Prostate gland (tissue), 2 donors: ENCODE results near the gene OPRD1.

ENCODE experiments used
- CTCF ChIP-seq, 4 experiments: fragments of 200-600 bp in 2 of 4; fragments of 450-650 bp in 2 of 4; sonication (generic) in 2 of 4; IDR thresholded peaks; 1 replicate in 3 of 4; 2 replicates in 1 of 4; pipeline ENCODE4 v1.5.1; 2016 to 2019; ENCODE audit warnings: antibody characterized with exemption in 4 of 4, mild to moderate bottlenecking in 2 of 4, moderate library complexity in 2 of 4
- POLR2A ChIP-seq: fragments of 450-650 bp; IDR thresholded peaks from one replicate; pipeline ENCODE4 v1.6.1; 2016; ENCODE audit warnings: antibody characterized with exemption, mild to moderate bottlenecking
- POLR2AphosphoS5 ChIP-seq: sonication (generic); formaldehyde crosslinking; IDR thresholded peaks from one replicate; pipeline ENCODE4 v1.6.1; 2017; ENCODE audit warnings: antibody characterized with exemption

GRCh38 chr1:28853093-28853742, 41.2 kb downstream of the OPRD1 start:
- no peak for TF ChIP-seq CTCF (IDR thresholded peaks at IDR 0.05)
- TF ChIP-seq POLR2A, result no peak
- TF ChIP-seq POLR2AphosphoS5, result no peak
